ENCODE data around the gene LAMTOR4. TPM values are rescaled to one million over a fixed set of nuclear protein-coding genes. Genes with fewer than 3 reads are reported as not detected.

Gene LAMTOR4
- total and polyA plus RNA-seq, 2 of the 13 experiments (the other 11 are each of a cell fraction or from before 2014, with no cell fraction given): 115 to 118 TPM

DNA sequence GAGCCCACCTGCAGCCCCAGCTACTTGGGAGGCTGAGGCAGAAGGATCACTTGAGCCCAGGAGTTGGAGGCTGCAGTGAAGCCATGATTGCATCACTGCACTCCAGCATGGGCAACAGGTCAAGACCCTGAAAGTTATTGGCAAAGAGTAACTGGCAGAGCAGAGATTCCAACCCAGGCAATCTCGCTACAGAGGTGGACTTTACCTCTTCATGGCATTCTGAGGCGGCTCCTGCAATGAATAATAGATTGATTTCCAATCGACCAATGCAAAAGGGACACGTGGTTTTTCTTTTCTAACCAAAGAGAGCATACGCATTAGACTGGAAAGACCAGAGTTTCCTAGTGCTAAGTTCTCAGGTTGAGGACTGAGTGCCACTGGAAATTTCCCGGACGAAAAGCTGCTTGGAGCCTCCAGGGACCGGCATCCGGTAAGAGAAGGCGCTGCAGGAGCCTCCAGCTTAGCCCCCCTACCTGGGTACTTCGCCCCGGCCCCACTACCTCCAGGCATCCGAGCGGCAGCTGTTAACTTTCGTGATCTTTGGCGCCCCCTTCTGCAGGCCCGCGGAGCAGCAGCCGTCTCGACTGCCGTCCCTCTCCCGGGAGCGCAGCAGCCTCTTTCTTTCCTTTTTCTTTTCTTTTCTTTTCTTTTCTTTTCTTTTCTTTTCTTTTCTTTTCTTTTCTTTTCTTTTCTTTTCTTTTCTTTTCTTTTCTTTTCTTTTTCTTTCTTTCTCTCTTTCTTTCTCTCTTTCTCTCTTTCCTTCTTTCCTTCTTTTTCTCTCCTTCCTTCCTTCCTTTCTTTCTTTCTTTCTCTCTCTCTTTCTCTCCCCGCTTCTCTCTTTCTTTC lies 17.9 kb upstream of the LAMTOR4 start (continued):
- 0 out of 2 replicates have a peak, but pooled peaks have one; percentile 30 for TF ChIP-seq SNAPC4 (CRISPR knock-in tag; IDR thresholded peaks at IDR 0.05)
- peak; percentile 47; the same call in 1 of the 2 replicates for TF ChIP-seq SALL1 (CRISPR knock-in tag; IDR thresholded peaks at IDR 0.05)
- peak; percentile 90 for TF ChIP-seq CEBPG (CRISPR knock-in tag; IDR thresholded peaks at IDR 0.05)
- TF ChIP-seq, protein P1, sequence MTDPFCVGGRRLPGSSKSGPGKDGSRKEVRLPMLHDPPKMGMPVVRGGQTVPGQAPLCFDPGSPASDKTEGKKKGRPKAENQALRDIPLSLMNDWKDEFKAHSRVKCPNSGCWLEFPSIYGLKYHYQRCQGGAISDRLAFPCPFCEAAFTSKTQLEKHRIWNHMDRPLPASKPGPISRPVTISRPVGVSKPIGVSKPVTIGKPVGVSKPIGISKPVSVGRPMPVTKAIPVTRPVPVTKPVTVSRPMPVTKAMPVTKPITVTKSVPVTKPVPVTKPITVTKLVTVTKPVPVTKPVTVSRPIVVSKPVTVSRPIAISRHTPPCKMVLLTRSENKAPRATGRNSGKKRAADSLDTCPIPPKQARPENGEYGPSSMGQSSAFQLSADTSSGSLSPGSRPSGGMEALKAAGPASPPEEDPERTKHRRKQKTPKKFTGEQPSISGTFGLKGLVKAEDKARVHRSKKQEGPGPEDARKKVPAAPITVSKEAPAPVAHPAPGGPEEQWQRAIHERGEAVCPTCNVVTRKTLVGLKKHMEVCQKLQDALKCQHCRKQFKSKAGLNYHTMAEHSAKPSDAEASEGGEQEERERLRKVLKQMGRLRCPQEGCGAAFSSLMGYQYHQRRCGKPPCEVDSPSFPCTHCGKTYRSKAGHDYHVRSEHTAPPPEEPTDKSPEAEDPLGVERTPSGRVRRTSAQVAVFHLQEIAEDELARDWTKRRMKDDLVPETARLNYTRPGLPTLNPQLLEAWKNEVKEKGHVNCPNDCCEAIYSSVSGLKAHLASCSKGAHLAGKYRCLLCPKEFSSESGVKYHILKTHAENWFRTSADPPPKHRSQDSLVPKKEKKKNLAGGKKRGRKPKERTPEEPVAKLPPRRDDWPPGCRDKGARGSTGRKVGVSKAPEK (CRISPR knock-in tag; IDR thresholded peaks at IDR 0.05; ENCODE audit: borderline replicate concordance): no peak
- peak; percentile 75 for TF ChIP-seq ZNF687 (CRISPR knock-in tag; IDR thresholded peaks at IDR 0.05)
- TF ChIP-seq PHF5A (CRISPR knock-in tag; IDR thresholded peaks at IDR 0.05; ENCODE audit: low read depth, unreplicated experiment): no peak
- no peak for TF ChIP-seq USF2 (IDR thresholded peaks at IDR 0.05; ENCODE audit: low read depth, low read length)
- peak; percentile 59; the same call in 1 of the 2 replicates for TF ChIP-seq USF2 (CRISPR knock-in tag; IDR thresholded peaks at IDR 0.05; ENCODE audit: borderline replicate concordance)
- 0 out of 2 replicates have a peak, but pooled peaks have one; percentile 34 for TF ChIP-seq TSC22D2 (CRISPR knock-in tag; IDR thresholded peaks at IDR 0.05; ENCODE audit: borderline replicate concordance)
- TF ChIP-seq HOXA3 (CRISPR knock-in tag; IDR thresholded peaks at IDR 0.05): 0 out of 2 replicates have a peak, but pooled peaks have one; percentile 34
- peak; percentile 96 for TF ChIP-seq XBP1 (CRISPR knock-in tag; IDR thresholded peaks at IDR 0.05)
- TF ChIP-seq KDM5A (IDR thresholded peaks at IDR 0.05; ENCODE audit: borderline replicate concordance, low read length): no peak
- TF ChIP-seq RAD21 (CRISPR knock-in tag; IDR thresholded peaks at IDR 0.05): peak; percentile 81
